Keratinocyte (primary cell): ENCODE results near the gene BOD1L1.

Experiments used
- CTCF ChIP-seq, 3 experiments: IDR thresholded peaks in 1 of 3; conservative IDR thresholded peaks in 1 of 3; optimal IDR thresholded peaks in 1 of 3; 2 replicates in 2 of 3; 3 replicates in 1 of 3; pipeline versions ENCODE3 to v1.5.1; 2011; ENCODE audit warnings: low read length in 3 of 3, mild to moderate bottlenecking in 3 of 3, moderate library complexity in 2 of 3, control low read depth in 1 of 3, inconsistent platforms in 1 of 3; ENCODE audit not compliant: insufficient read depth in 2 of 3; ENCODE audit errors: extremely low read depth in 1 of 3
- EZH2 ChIP-seq: IDR thresholded peaks from one replicate; pipeline ENCODE4 v1.6.1; 2012; ENCODE audit warnings: inconsistent platforms, mild to moderate bottlenecking, low read length, moderate library complexity

GRCh38 chr4:13597604-13598003, 29.9 kb downstream of the BOD1L1 start:
- TF ChIP-seq CTCF (optimal IDR thresholded peaks at IDR 0.05 in 1 of 3, IDR thresholded peaks at IDR 0.05 in 1 of 3, conservative IDR thresholded peaks at IDR 0.05 in 1 of 3; ENCODE audit: extremely low read depth in 1 of 3, insufficient read depth in 2 of 3, low read length in 3 of 3) (no peak), EZH2 (no peak)
